ENCODE measurements around the gene LCOR.

LCOR gene

DNA sequence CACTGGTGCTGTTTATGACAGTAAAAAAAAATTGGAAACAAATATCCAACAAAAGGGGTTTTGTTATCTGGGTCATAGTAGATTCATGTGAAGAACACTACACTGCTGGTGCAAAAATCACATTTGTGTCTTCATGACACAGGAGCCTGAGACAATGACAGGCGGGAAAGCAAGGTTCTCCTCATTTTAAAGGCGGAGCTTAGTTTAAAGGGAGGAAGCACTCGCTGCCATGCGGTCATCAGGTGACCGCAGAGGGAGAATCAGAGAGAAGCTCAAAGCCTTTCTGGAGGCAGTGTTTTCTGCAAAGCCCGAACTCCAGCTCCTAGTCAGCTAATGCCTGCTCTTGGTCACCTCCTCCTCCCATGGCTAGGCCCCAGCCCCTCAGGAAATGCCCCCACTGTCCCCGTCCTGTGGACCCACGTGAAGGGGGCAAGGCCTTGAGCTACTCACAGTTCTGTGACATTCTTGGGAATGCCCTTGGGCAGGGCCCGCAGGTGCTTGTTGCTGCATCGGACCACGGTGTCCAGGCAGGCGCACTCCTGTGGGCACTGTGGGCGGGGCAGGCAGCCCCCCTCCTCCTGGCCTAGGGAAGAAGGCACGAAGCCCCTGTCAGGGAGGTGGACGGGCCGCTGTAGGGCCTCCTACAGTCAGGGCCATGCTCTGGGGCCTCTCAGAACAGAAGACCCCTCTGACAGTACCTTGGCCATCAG, 207.6 kb downstream of the LCOR start:
- H3K4me1 ChIP-seq (ENCODE audit: insufficient read depth, poor library complexity, severe bottlenecking) = no peaks in the 10 kb centered on the region
- no peak for ATAC-seq (ENCODE audit: low read depth)
- no peaks in the 10 kb centered on the region for H3K9me3 ChIP-seq (ENCODE audit: severe bottlenecking)
- H3K36me3 ChIP-seq (ENCODE audit: low read depth) = no peaks in the 10 kb centered on the region
- no peak overlapping the region for H3K27ac ChIP-seq (ENCODE audit: poor library complexity, severe bottlenecking)
- H3K27me3 ChIP-seq (ENCODE audit: insufficient read depth, poor library complexity, severe bottlenecking) = no peaks in the 10 kb centered on the region
- DNase-seq (ENCODE audit: low spot score) = no peak
- TF ChIP-seq, protein P1, sequence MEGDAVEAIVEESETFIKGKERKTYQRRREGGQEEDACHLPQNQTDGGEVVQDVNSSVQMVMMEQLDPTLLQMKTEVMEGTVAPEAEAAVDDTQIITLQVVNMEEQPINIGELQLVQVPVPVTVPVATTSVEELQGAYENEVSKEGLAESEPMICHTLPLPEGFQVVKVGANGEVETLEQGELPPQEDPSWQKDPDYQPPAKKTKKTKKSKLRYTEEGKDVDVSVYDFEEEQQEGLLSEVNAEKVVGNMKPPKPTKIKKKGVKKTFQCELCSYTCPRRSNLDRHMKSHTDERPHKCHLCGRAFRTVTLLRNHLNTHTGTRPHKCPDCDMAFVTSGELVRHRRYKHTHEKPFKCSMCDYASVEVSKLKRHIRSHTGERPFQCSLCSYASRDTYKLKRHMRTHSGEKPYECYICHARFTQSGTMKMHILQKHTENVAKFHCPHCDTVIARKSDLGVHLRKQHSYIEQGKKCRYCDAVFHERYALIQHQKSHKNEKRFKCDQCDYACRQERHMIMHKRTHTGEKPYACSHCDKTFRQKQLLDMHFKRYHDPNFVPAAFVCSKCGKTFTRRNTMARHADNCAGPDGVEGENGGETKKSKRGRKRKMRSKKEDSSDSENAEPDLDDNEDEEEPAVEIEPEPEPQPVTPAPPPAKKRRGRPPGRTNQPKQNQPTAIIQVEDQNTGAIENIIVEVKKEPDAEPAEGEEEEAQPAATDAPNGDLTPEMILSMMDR (IDR thresholded peaks at IDR 0.05; ENCODE audit: poor library complexity, severe bottlenecking) = no peak
- H3K4me3 ChIP-seq (ENCODE audit: severe bottlenecking) = no peak overlapping the region

DNA sequence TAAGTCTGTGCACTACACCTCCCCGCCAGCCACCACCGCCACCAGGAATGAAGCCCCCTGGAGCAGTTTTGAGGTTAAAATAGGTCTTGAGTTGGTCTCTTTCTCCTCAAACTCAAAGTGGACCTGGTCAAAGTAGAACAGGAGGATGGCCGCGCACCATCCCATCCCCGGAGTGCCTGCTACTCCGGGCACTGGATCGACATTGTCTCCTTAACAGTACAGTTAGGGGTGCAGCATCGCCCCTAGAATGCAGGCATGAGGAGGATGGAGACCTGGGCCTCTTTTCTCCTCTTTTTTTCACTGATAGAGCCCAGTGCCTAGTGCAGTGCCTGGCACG, 208.1 kb downstream of the LCOR start:
- H3K27me3 ChIP-seq (ENCODE audit: insufficient read depth, poor library complexity, severe bottlenecking) = no peaks in the 10 kb centered on the region
- no peak for ATAC-seq (ENCODE audit: low read depth)

DNA sequence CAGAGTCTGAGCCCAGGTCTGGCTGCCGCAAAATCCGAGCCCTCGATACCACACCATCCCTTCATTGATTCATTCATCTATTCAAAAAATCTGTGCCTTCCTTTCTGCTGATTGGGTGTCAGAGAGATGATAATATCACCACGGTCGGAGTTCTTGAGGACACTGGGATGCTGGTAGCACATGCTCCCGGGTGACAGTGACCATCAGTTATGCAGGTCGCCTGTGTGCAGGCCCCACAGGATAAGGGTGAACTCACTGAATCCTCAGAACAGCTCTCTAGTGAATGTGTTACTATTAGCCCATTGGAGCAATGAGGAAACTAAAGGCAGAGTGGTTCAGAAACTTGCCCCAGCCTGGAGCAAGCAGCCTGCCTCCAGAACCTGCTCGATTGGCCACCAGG, 208.6 kb downstream of the LCOR start:
- Histone ChIP-seq H3K4me1 (ENCODE audit: insufficient read depth, poor library complexity, severe bottlenecking) (no peaks in the 10 kb centered on the region), H3K27ac (ENCODE audit: poor library complexity, severe bottlenecking) (no peak overlapping the region), H3K36me3 (ENCODE audit: low read depth) (no peaks in the 10 kb centered on the region), H3K9me3 (ENCODE audit: severe bottlenecking) (no peaks in the 10 kb centered on the region), H3K27me3 (ENCODE audit: insufficient read depth, poor library complexity, severe bottlenecking) (no peaks in the 10 kb centered on the region), H3K4me3 (ENCODE audit: severe bottlenecking) (no peak overlapping the region)
- DNase-seq (ENCODE audit: low spot score) = no peak
- TF ChIP-seq, protein P1 (IDR thresholded peaks at IDR 0.05; ENCODE audit: poor library complexity, severe bottlenecking) = no peak
- ATAC-seq (ENCODE audit: low read depth) = no peak

More for the DNA sequence above, 208.1 kb downstream of the LCOR start:
- Histone ChIP-seq H3K36me3 (ENCODE audit: low read depth) (no peaks in the 10 kb centered on the region), H3K4me3 (ENCODE audit: severe bottlenecking) (no peak overlapping the region), H3K27ac (ENCODE audit: poor library complexity, severe bottlenecking) (no peak overlapping the region), H3K4me1 (ENCODE audit: insufficient read depth, poor library complexity, severe bottlenecking) (no peaks in the 10 kb centered on the region), H3K9me3 (ENCODE audit: severe bottlenecking) (no peaks in the 10 kb centered on the region)
- TF ChIP-seq, protein P1 (IDR thresholded peaks at IDR 0.05; ENCODE audit: poor library complexity, severe bottlenecking) = no peak
- DNase-seq (ENCODE audit: low spot score) = no peak

DNA sequence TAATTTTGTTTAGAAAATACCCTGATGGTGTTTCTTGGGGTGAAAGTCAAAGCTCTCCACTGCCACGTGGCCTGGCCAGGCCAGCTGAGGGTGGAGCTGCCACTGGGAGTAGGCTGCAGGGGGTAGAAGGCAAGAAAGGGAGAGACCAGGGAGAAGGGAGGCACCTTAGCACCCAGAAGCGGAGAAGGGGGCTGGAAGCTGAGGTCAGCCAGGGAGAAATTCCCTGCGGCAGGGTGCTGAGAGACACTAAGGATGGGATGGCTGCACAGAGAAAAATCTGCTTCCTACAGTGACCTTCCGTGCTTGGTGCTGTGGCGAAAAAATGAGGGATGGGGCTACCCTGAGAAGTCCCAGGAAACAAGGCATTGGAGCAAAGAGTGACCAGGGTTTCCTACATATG, 210.0 kb downstream of the LCOR start:
- Histone ChIP-seq H3K9me3 (ENCODE audit: severe bottlenecking) (no peaks in the 10 kb centered on the region), H3K27ac (ENCODE audit: poor library complexity, severe bottlenecking) (no peak overlapping the region), H3K4me1 (ENCODE audit: insufficient read depth, poor library complexity, severe bottlenecking) (no peaks in the 10 kb centered on the region), H3K4me3 (ENCODE audit: severe bottlenecking) (no peak overlapping the region), H3K36me3 (ENCODE audit: low read depth) (no peaks in the 10 kb centered on the region), H3K27me3 (ENCODE audit: insufficient read depth, poor library complexity, severe bottlenecking) (no peaks in the 10 kb centered on the region)
- TF ChIP-seq, protein P1 (IDR thresholded peaks at IDR 0.05; ENCODE audit: poor library complexity, severe bottlenecking) = no peak
- DNase-seq (ENCODE audit: low spot score) (no peak), ATAC-seq (ENCODE audit: low read depth) (no peak)

Measured in RWPE2 (cell line).